ENCODE data around the gene C1orf21.

- TF ChIP-seq CTCF (IDR thresholded peaks at IDR 0.05 in 4 of 5, conservative IDR thresholded peaks at IDR 0.05 in 1 of 5) (no peak), POLR2A (IDR thresholded peaks at IDR 0.05) (no peak)
These were observed 149.6 kb downstream of the C1orf21 start for GRCh38 chr1:184536246-184536985.

All from gastrocnemius medialis (tissue), 4 donors.